ENCODE data around the gene VANGL2. TPM values are rescaled to one million over a fixed set of nuclear protein-coding genes. Genes with fewer than 3 reads are reported as not detected.

VANGL2 gene
- total and polyA plus RNA-seq, 9 of the 15 experiments (the other 6 are each of a cell fraction or from before 2014, with no cell fraction given) = 0.28 to 4.0 (median 0.98) TPM

DNA sequence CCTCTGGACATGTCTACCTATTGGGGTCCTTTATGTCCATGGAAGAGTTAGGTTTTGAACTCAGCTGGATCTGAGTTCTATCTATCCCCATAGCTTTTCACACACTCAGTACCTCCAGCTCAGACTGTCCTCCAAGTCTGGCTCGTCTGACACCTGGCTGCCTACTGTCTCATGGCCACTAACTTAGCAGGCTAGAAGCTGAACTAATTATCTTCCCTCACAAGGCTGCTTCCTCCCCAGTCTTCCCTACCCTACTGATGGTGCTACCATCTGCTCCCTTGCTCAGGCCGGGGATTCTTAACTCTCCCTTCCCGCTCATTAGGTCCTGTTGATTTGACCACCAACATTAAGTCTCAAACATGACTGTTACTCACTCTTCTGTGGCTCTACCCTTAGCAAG lies 13.4 kb downstream of the VANGL2 start (continued):
- TF ChIP-seq RBFOX2 (IDR thresholded peaks at IDR 0.05; ENCODE audit: low read depth, low read length) (no peak), ILF3 (IDR thresholded peaks at IDR 0.05; ENCODE audit: borderline replicate concordance) (no peak)

DNA sequence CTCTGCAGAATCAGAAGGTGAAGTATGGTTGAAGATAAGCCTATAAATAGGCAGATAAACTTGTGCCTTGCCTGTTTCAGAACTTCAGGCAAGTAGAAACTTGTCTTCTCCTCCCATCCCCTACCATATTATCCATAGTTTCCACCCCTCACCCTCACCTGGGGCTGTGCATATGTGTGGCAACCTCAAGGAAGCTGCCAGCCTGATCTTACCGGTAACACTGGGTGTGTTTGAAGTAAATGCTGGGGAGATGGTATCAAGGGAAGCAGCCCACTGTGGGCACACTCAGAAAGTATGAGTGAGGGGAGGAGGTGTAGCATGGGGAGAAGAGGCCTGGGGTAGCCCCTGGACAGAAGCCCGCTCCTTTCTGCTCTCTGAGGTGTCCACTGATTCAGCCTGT lies 14.5 kb downstream of the VANGL2 start:
- no peak for DNase-seq (ENCODE audit: extremely low read depth in 1 of 4, low spot score in 3 of 4)
- BruUV-seq (replicated peaks) = no TSS peak
- H3K4me1 ChIP-seq (replicated peaks in 1 of 2; ENCODE audit: control insufficient read depth in 2 of 2, insufficient read depth in 2 of 2, low read length in 2 of 2) = peaks cover 14 to 24% of the 10 kb centered on the region in 2 experiments
- ATAC-seq = no peak
- WGBS (ENCODE audit: insufficient coverage, low coverage, missing lambda C conversion rate) = 8% methylated on average over 2 of the region's 2 CpGs
- H3K27ac ChIP-seq (ENCODE audit: extremely low read depth, low read depth, low read length) = no peak overlapping the region
- CTCF ChIA-PET (ENCODE audit: low intra/inter-chr PET ratio) = no interaction called here
- POLR2A ChIA-PET = interaction anchor here (0.6 kb wide), 1 partner anchor 180 kb away, joined by 4 read pairs; no protein-coding TSS in a partner anchor
- no peaks in the 10 kb centered on the region; the same call in 2 of the 3 replicates for H3K36me3 ChIP-seq (ENCODE audit: control insufficient read depth, insufficient read depth, low read length)
- H3K27me3 ChIP-seq (ENCODE audit: control insufficient read depth in 2 of 2, insufficient read depth in 2 of 2, low read length in 2 of 2) = no peaks in the 10 kb centered on the region
- no peak overlapping the region for H3K9ac ChIP-seq (ENCODE audit: insufficient read depth in 1 of 2, low read depth in 2 of 2, low read length in 2 of 2)
- H4K20me1 ChIP-seq (replicated peaks; ENCODE audit: control insufficient read depth, insufficient read depth, low read length) = no peaks in the 10 kb centered on the region
- H2AFZ ChIP-seq (ENCODE audit: low read depth, low read length) = no peak overlapping the region
- intact Hi-C loops (cut with micrococcal nuclease) = no loop called here
- H3K4me2 ChIP-seq (ENCODE audit: insufficient read depth, low read length) = no peak overlapping the region
- H3K4me3 ChIP-seq = no peak overlapping the region
- TF ChIP-seq KLF6 (CRISPR knock-in tag; IDR thresholded peaks at IDR 0.05; ENCODE audit: borderline replicate concordance) (no peak), SRF (CRISPR knock-in tag; IDR thresholded peaks at IDR 0.05) (no peak), U2AF1 (optimal IDR thresholded peaks at IDR 0.05; ENCODE audit: low read depth, low read length) (no peak), BHLHE40 (IDR thresholded peaks at IDR 0.05; ENCODE audit: low read length) (no peak), ZNF3 (CRISPR knock-in tag; IDR thresholded peaks at IDR 0.05) (no peak)
- no peaks in the 10 kb centered on the region for H3K9me3 ChIP-seq (replicated peaks; ENCODE audit: control insufficient read depth, insufficient read depth, low read depth, low read length)
- no peak for FAIRE-seq
- H3K9me1 ChIP-seq (ENCODE audit: control insufficient read depth, insufficient read depth, low read length) = no peaks in the 10 kb centered on the region
- no peaks in the 10 kb centered on the region for H3K79me2 ChIP-seq (ENCODE audit: control insufficient read depth, insufficient read depth, low read length)
- in situ Hi-C loops (cut with MboI) = no loop called here

Measured in K562 (cell line).